ENCODE measurements around the gene PAX7. TPM values are rescaled to one million over a fixed set of nuclear protein-coding genes. Genes with fewer than 3 reads are reported as not detected.
"Not testable (repeated sequence)": the region's sequence is repeated elsewhere in the genome, so short reads cannot be mapped to it uniquely, and the experiment has no call there.

The PAX7 gene
- total RNA-seq, 1 experiment from 2014 or later = not detected

DNA sequence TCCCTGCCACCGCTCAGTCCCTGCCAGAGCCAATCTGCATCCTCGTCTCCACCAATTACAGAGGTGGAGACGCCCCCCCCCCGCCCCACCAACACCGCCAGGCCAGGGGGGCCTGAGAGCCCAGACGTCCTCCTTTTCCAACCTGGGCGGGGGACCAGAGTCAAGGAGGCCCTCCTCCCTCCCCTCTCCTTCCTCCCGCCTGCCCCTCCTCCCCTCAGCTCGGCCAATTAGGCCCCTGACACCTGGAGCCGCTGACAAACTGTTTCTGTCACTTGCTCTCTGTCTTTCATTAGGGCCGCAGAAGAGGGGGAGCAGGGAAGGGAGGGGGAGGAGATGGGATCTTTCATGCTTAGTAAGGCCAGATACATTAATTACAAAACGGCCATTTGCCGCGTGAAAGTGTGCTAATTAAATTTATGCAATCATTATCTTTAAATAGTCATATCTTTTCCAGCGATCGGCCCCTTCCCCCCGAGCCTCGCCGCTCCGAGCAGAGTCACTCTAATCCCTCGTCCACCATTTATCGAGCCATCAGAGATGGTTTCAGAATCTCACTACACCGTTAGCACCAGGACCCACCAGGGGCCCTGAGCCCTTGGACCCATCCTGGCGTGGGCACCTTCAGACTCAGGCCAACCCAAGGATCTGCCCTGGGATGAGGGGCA, 94.7 kb downstream of the PAX7 start:
- DNase-seq (ENCODE audit: low read depth) = no peak

DNA sequence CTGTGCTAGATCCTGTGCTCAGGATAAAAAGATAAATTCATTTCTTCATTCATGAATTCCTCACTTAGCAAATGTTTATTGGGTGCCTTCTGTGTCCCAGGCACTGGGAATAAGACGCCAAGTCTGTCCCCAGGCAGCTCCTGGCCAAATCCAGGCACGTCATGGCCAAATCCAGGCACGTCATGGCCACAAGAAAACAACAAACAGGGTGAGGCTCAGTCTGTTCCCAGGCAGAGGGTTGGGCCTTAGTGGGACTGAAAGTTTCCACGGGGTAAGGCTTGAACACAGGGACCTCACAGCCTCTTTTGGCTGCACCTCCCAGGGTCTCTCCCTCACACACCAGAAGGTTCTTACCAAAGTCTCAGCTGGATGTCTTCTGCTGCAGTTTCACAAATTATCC, 95.7 kb downstream of the PAX7 start:
- DNase-seq (ENCODE audit: low read depth) = no peak

DNA sequence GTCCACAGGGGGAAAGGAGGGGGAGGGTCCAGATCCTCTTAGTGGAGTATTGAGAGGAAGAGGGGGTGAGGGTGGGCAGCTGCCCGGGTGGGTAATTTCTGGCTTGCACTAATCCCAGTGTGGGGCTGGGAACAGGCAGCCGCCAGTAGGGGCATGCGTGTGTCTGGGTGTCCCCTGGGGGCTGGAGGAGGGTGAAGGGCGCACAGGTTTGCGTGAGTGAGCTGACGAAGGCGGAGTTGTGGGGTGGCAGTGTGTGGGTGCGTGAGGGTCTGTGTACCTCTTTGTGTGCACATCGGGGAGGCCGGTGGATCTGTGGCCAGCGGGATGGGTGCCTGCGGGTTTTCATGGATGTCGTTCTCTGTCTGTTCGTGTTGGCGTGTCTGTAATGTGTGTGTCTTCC, 97.3 kb downstream of the PAX7 start:
- no peak for DNase-seq (ENCODE audit: low read depth)

DNA sequence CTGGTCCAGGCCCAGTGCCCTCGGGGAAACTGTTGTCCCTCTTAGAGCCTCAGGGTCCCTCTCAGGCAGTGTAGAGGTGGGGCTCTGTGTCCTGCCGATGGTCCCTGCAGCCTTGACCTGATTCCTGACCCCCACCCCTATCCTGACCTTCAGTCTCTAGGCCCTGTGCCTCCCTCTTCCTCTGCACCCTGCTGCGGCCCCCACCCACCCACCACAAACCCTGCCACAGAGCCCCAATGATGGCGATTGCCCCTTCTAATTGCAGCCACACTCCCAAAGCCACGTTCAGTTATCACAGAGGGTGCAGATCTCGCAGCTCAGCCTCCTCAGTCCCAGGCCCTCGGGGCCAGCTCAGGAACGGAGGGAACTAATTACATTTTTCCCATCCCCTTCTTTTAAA, 99.7 kb downstream of the PAX7 start:
- no peak for DNase-seq (ENCODE audit: low read depth)

DNA sequence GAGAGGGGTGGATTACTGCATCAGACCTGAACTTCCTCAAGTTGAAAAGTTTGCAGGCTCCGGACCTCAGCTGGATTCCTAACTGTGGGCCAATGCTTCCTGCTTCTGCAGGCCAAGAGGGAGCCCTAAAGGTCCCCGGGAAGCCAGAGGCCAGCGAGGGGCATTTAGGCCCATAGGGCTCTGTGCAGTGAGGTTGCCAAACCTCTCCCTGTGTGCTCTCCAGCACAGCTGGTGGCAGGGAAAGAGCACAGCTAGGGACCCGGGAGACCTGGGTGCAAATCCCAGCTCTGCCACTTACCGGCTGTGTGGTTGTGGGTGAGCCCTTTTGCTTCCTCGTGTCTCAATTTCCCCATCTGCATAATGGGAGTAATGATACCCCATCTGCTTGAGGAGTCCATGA, 100.5 kb downstream of the PAX7 start:
- DNase-seq (ENCODE audit: low read depth) = no peak

DNA sequence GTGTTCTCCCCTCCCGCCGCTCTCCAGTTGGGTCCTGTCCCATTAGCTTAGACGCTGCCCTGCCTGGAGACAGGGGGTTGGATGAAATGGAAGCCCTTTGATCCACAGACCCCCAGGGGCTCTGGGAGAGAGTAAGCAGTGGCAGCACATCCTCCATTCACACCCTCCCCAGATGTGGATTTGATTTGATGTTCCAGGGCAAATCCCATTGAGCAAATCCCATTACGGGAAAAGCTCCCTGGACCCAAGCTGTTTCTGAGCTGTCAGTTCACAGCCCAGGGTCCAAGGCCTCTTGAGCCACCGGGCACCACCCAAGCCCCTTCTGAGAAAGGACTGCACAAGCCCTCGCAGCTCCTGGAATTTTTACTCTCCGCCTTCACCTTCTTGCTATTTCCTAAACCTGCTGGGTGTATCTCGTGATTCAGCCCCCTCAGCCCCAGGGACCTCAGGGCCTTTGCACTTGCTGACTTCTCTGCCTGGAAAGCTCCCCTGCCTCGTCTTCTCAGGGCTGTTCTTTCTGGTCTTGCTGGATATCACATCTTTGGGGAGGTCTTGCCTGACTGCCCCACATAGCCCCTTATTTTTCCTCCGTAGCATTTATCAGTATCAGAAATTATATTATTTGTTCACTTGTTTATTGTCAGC, 101.1 kb downstream of the PAX7 start:
- DNase-seq (ENCODE audit: low read depth) = no peak

DNA sequence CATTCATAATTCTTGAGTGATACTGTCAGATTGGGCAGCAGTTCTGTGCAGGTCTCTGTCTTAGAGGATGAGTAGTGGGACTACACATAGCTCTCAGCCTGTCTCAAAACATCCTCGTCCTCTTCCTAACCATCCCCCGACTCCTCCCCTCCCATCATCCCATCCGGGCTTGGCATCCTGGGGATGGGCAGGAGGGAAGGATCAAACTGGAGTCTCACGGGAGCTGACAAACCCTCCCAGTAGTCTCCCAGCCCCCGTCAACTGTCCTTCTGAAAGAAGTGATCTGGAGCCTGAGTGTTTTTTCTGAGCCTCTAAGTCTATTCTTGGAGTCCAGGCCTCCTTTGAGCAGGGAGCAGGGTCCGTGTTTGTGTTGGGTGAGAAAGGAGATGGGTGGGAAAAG, 102.0 kb downstream of the PAX7 start:
- DNase-seq (ENCODE audit: low read depth) = no peak

DNA sequence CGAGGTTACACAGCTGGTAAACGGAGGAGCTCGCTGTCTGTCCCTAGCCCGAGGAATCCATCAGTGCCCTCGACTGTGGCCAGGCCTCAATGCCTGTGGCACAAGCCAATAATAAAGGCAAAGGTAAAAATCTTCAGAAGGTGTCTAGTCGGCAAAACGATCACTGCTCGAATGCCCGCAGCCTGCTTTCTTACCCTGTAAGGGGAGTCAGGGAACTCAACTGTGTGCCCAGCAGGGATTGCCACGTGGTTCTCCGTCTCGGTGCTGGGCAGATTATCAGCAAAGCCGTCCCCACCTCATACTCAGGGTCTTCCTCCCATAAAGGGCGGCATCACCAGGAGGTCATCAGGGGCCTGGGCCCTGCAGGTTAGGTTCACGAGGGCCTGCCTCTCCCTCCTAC, 103.4 kb downstream of the PAX7 start:
- DNase-seq (ENCODE audit: low read depth) = no peak

DNA sequence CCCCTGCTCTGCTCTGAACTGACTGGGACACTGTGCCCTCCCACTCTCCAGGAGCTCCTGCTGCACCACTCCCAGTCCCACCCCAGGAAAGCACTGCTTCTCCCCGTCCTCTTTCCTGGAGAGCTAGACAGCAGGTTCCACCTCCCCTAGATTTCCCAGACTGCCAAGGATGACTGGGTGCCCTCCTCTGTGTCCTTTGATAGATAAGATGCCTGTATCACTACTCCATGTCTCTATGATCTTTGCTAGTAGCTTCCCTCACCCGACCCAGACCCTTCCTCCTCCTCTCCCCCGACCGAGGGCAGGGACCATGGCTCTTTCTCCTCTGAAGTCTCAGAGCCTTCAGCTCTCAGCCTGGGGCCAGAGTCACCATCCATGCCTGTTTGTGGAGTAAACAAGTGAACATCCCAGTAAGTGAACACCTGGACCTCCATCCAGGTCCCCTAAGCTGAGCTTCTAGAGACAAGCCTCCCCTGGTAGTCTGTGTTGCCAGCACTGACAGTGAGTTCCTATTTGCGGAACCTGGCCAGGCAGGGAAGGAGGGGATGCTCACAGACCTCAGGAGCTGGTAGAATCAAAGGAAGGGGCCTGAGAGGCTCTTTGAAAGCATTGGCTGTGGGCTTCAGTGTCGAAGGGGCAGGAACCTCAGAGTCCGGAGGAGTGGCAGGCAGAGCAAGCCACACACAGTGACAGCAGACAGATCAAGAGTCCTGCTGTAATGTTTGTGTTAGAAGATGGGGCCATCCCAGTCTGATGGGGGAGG, 104.0 kb downstream of the PAX7 start:
- no peak for DNase-seq (ENCODE audit: low read depth)

DNA sequence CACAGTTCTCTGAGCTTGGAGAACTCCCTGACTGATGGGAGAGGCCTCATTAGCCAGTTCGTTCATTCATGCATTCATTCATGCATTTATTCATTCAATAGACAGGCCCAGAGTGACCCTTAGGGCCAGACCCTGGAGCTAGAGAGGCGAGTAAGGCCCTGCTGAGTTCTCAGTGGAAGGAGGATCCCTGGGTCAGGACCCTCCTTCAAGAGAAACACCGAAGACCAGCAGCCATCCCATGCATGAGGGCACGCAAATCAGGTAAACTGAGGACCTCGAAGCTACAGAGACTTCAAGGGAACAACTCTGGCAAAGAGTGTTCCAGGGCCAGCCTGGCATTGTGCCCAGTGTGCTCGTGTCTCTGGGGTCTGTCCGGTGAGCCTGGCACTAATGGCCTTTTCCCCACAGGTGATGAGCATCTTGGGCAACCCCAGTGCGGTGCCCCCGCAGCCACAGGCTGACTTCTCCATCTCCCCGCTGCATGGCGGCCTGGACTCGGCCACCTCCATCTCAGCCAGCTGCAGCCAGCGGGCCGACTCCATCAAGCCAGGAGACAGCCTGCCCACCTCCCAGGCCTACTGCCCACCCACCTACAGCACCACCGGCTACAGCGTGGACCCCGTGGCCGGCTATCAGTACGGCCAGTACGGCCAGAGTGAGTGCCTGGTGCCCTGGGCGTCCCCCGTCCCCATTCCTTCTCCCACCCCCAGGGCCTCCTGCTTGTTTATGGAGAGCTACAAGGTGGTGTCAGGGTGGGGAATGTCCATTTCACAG, 104.8 kb downstream of the PAX7 start:
- no peak for DNase-seq (ENCODE audit: low read depth)

DNA sequence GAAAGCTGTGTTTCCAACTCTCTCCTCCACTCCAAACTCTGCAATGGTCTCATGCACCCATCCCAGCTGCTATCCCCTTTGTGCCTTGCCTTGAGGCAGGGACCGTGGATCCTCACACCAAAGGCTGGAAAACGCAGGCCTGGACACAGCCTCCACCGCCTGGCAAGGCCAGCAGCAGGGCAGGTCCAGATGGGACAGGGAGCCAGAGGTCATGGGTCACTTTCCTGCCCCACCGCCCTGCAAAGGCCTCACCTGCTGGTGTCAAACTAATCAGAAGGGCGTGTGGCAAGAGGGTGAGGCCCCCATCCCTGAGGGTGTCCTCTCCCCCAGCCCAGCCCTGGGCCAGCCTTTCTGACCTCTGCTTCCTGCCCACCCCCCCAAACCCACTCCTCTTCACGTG, 106.3 kb downstream of the PAX7 start:
- DNase-seq (ENCODE audit: low read depth) = no peak

DNA sequence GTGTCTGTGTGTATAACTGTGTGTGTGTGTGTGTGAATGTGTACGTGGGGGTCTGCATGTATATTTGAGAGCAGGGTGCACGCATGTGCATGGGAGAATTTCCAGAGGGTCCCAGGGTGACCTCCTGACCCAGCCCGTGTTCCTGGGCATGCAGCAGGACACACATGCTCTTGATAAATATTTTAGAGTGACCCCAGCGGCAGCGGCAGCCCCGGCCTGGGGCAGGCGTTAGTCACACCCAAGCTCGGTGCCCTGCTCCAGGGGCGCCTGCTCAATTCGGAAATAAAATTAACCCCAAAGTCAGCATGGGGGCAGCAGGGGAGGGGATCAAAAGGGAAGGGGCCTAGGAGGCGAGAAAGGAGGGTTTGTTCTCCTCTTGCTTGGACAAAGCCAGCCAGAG, 107.5 kb downstream of the PAX7 start:
- no peak for DNase-seq (ENCODE audit: low read depth)

DNA sequence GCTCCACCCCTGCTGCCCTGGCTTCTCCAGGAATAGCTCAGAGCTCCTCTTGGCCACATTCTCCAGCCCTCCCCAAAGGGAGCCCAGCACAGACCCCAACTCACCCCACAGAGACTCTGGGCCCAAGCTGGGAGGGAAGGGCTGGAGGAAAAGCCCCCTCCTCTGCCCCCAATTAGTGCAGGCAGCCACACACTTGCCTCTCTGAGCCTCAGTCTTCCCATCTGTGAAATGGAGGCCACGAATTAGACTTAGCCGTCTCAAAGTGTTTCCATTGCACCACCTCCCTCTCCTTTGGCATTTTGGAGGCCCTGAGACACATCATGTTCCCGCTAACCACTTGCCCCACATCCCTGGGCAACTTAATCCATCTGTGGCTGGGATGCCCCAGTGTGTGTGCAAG, 108.0 kb downstream of the PAX7 start:
- no peak for DNase-seq (ENCODE audit: low read depth)

DNA sequence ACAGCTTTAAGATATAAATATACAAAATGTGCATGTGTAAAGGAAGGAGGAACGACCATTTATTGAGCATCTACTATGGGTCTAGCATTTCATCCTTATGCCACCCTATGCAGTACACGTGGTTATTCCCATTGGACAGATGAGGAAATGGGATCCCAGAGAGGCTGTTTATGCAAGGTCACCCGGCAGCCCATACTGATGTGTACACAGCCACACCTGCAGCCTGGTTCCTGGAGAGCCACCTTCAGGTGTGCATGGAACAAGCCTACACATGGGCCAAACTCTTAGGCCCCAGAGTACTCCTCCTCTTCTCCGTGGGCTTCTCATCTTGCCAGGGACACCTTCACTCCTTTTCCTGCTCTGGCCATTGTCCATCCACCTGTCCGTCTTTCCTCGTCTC, 108.8 kb downstream of the PAX7 start:
- DNase-seq (ENCODE audit: low read depth) = no peak

DNA sequence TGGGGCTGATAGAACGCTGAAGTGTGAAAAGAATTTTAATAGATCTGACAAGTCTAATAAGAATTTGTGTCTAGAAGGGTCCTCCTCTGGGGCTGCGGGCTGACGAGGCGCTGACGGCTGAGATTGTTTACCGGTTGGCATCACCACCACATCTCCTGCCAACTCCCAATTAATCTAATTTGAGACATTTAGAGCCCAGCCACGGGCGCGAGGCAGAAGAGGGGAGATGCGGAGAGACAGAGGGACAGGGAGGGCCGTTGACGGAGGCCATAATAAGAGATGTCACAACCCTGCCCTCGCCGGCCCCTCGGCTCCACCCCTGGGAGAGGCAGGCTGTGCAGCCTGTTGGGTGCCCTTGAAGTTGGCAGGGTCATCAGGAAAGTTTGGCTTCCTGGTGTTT, 109.3 kb downstream of the PAX7 start:
- DNase-seq (ENCODE audit: low read depth) = no peak

DNA sequence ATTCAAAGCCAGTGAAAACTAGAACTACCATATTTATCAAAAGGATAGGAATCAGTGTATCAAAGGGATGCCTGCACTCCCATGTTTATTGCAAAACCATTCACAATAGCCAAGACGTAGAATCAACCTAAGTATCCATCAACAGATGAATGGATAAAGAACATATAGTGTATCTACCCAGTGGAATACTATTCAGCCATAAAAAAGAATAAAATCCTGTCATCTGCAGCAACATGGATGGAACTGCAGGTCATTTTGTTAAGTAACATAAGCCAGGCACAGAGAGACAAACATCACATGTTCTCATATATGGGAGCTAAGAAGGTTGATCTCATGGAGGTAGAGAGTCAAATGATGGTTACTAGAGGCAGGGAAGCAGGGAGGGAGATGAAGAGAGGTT, 110.0 kb downstream of the PAX7 start:
- DNase-seq (ENCODE audit: low read depth) = no peak

DNA sequence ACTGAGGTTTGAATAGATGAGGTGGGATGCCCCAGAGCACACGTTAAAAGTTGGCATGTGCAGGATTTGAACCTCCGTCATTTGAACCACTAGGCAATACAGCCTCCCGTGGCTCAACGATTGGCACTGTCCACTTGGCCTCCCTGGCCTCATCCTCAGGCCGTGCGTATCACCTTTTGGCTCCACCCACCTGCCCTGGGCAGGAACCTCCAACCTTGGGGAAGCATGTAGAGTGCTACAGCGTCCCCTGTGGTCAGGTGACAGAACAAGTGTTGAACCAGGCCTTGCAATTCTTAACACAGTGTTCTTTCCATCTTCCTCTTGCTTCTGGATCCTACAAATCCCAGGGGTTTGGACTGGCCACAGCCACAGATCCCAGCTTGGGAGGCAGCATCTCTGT, 112.6 kb downstream of the PAX7 start:
- no peak for DNase-seq (ENCODE audit: low read depth)

DNA sequence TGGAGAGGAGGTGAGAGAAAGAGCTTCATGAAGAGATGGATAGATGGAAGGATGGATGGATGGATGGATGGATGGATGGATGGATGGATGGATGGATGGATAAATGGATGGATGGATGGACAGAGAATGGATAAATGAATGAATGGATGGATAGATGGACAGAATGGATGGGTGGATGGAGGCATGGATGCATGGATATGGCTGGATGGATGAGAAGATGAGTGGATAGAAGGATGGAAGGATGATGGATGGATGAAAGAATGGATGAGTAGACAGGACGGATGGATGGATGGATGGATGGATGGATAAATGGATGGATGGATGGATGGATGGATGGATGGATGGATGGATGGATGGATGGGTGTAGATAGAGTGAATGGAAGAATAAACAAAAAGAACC, 113.7 kb downstream of the PAX7 start:
- DNase-seq (ENCODE audit: low read depth) = not testable (repeated sequence)

DNA sequence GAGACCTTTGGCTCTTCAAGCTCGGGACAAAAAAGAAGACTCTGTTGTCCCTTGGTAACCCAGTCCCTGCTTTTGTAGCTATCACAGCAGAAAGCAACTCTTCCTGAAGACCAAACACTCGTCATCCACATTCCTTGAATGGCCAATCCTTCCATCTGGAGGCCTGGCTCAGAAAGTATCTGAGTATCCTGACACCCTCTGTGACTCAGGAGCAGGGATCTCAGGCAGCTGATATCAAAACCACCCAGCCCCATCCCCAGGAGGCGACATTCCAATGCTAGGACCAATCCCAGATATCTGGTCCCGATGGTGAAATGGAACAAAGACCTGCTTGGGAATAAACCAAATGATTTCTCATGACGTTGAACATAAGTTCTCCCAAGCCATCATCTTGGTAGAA, 116.3 kb downstream of the PAX7 start:
- no peak for DNase-seq (ENCODE audit: low read depth)

DNA sequence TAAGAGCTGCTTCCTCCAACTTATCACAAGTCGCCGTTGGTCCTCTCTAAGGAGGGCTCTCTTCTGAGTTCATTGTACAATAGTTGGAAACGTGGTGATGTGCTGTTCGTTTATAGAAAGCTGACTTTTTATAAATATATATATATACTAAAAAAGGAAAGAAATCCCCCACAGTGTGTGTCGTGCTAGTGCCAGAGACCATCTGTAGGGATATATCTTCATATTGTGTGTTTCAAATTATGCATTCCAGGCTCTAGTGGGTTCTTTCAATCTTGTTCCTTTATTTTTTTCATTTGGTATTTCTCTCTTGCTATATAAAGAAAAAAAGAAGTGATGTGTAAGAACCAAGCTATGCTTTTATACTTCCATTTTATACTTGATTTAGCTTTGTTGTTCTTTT, 117.0 kb downstream of the PAX7 start:
- DNase-seq (ENCODE audit: low read depth) = no peak

DNA sequence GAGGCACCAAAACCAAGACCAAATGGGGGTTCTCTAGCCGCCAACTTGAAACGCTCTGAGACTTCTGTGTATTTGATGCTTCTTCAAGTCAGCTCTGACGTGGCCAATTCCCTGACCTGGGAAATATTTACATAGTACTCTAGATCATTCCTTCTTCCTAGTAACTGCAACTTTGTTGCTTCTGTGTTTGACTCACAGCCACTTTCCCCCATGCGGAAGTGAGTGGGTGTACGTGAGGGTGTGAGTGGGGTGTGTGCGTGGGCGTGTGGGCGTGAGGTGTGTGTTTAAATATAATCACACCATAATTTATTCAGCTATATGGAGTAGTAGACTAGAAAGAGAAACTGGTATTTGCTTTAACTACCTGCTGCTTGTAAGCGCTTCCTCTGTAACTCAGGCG, 117.8 kb downstream of the PAX7 start:
- DNase-seq (ENCODE audit: low read depth) = no peak

DNA sequence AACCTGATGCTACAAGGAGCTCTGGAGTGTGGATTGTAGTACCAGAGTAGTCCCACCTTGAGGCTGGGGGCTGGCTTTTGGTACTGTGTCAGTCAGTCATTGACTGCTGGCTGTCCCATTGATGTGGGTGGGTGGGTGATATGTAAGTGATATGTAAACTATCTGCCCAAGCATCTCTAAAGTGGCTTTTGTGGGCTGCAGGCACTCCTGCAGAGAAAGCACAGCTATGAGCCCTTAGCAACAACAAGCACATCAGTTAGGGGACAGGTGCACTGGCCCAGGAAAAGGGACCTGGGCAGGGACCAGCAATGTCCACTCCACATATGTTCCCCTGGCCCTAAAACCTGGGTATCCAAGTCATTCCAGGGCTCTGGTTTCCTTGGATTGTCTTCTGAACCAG, 118.9 kb downstream of the PAX7 start:
- no peak for DNase-seq (ENCODE audit: low read depth)
